Thoracic aorta (tissue), 2 donors: ENCODE data around the gene ATP2B2. TPM values are rescaled to one million over a fixed set of nuclear protein-coding genes. Genes with fewer than 3 reads are reported as not detected.

Experiments
- ATAC-seq: fragments of 150-250 bp; one replicate; pipeline ENCODE4 v1.8.0; 2017; ENCODE audit warnings: low read depth; ENCODE audit not compliant: insufficient number of reproducible peaks, low FRiP score
- DNase-seq: peaks from one replicate; pipeline ENCODE4 v3.0.0-alpha.2; 2020; ENCODE audit warnings: low spot score
- H3K27ac ChIP-seq, 2 donors: fragments of 200-600 bp; sonication (generic); 1 replicate in 1 of 2; 2 replicates in 1 of 2; pipeline ENCODE4 v1.5.1; 2016; ENCODE audit warnings: mild to moderate bottlenecking in 2 of 2, moderate library complexity in 2 of 2
- H3K27me3 ChIP-seq: fragments of 200-600 bp; sonication (generic); replicated peaks from 2 replicates; pipeline ENCODE4 v1.6.0; 2016; ENCODE audit warnings: mild to moderate bottlenecking; ENCODE audit not compliant: insufficient read depth
- H3K36me3 ChIP-seq: fragments of 200-600 bp; sonication (generic); one replicate; pipeline ENCODE4 v1.5.1; 2016
- H3K4me1 ChIP-seq, 2 donors: fragments of 200-600 bp; sonication (generic); 1 replicate in 1 of 2; 2 replicates in 1 of 2; pipeline versions ENCODE4 v1.5.1 to v1.6.0; 2016; ENCODE audit warnings: low read depth in 2 of 2, mild to moderate bottlenecking in 1 of 2; ENCODE audit not compliant: control insufficient read depth in 1 of 2
- H3K4me3 ChIP-seq: fragments of 200-600 bp; sonication (generic); 2 replicates; pipeline ENCODE4 v1.5.1; 2016; ENCODE audit warnings: mild to moderate bottlenecking
- H3K9me3 ChIP-seq: fragments of 200-600 bp; sonication (generic); 2 replicates; pipeline ENCODE4 v1.5.1; 2016
- CTCF ChIP-seq: fragments of 200-600 bp; sonication (generic); IDR thresholded peaks from one replicate; pipeline ENCODE4 v1.5.1; 2019; ENCODE audit warnings: antibody characterized with exemption
- total RNA-seq, 2 donors: library from RNA; depleted of rRNA; stranded (reverse); fragments of >200 nt; gene quantifications; one replicate each; pipeline versions ENCODE4 v1.1.0 to v1.2.3, GENCODE V29; 2016

The ATP2B2 gene
- total RNA-seq, 2 donors from 2014 or later = not detected

DNA sequence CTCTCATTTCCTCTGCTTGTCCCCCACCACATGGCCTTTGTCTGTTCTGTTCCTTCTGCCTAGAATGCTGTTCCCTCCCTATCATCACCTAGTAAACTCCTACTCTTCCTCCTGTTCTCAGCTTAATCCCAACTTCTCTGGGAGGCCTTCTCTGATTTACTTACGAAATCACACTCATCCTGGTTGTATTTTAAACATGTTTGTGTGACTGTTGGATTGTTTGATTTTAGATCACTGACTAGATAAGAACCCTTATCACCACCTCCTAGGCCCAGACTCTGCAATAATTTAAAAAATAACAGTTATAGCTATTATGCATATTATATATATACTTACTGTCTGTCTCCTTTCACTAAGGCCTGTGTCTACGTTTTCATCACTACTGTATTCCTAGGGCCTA is 26.1 kb downstream of the ATP2B2 start:
- Histone ChIP-seq H3K9me3 (no peaks in the 10 kb centered on the region), H3K4me1 (no peaks in the 10 kb centered on the region), H3K36me3 (no peaks in the 10 kb centered on the region), H3K27ac (no peak overlapping the region), H3K27me3 (no peaks in the 10 kb centered on the region), H3K4me3 (no peak overlapping the region)
- ATAC-seq = no peak
- TF ChIP-seq CTCF = no peak
- DNase-seq = no peak

DNA sequence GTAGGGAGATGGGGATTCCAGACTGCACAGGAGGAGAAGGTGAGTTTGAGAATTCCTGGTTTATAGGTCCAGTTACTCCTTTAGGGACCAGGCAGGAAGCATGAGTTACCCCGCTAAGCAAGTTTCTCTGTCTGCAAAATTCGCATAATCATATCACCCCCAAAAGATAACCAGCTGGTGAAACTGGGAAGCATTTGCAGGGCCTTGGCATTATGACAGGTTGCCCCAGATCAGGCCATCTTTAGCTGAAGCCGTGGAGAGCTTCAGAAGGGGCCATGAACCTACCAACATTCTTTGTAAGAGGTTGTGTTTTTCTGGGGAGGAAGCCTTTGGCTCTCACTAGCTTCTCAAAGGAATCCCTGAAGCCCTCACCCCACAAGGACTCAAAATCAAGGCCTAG is 29.4 kb downstream of the ATP2B2 start:
- no peak for DNase-seq
- TF ChIP-seq CTCF = no peak
- Histone ChIP-seq H3K27me3 (no peaks in the 10 kb centered on the region), H3K4me1 (no peaks in the 10 kb centered on the region), H3K27ac (no peak overlapping the region), H3K36me3 (no peaks in the 10 kb centered on the region), H3K9me3 (no peaks in the 10 kb centered on the region), H3K4me3 (no peak overlapping the region)
- no peak for ATAC-seq

DNA sequence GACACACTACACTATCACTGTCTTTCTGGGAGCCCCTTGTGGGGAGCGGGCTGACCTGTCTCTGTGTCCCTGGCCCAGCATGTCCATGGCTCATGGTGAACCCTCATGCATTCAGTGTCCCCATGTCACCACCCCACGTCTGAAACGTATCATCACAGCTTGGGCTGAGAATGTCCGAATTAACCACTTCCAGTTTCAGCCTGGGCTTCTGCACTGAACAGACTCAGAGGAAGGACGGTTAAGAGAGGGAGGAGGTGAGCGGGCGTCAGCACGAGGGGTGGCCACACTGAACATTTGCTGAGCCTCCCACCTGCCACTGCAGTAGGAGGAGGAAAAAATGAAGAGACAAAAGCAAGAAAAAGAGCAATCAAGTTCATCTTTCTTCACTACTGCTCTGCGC is 30.5 kb downstream of the ATP2B2 start:
- H3K36me3 ChIP-seq = no peaks in the 10 kb centered on the region

GRCh38 chr3:10474275-10474646 is 31.1 kb downstream of the ATP2B2 start:
- TF ChIP-seq CTCF = no peak
- Histone ChIP-seq H3K4me3 (no peak overlapping the region), H3K4me1 (no peaks in the 10 kb centered on the region), H3K27ac (no peak overlapping the region), H3K27me3 (no peaks in the 10 kb centered on the region), H3K9me3 (no peaks in the 10 kb centered on the region), H3K36me3 (no peaks in the 10 kb centered on the region)
- ATAC-seq (no peak), DNase-seq (no peak)

More for the DNA sequence above, 30.5 kb downstream of the ATP2B2 start:
- Histone ChIP-seq H3K9me3 (no peaks in the 10 kb centered on the region), H3K27me3 (no peaks in the 10 kb centered on the region), H3K4me3 (no peak overlapping the region), H3K27ac (no peak overlapping the region), H3K4me1 (no peaks in the 10 kb centered on the region)
- no peak for ATAC-seq
- no peak for DNase-seq
- no peak for TF ChIP-seq CTCF

DNA sequence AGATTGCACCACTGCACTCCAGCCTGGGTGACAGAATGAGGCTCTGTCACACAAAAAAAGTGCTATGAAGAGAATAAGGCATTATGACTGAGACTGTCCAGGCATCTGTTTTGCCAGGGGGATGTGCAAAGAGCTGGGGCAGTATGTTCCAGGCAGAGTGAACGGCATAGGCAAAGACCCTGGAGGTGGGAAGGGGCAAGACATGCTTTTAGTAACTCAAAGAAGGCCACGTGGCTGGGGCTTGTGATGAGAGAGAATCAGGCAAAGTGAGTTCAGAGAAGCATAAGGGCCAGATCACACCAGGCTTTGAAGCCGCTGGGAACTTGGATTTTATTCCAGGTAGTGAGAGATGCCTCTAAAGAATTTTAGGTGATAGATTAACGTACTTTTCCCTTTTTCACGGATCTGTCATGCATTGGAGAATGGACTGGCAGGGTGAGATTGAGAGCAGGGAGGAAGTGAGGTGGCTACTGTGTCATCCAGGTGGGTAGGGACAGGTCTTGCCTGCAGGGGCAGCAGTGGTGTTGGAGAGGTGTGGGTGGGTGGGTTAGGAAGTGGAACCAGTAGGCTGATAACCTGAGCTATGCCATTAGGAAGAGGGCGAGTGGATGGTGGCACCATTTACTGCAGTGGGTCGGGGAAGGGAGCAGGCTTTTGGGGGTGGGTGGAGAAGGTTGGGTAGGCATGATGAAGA is 31.7 kb downstream of the ATP2B2 start:
- no peak overlapping the region for H3K4me3 ChIP-seq
- H3K27me3 ChIP-seq = no peaks in the 10 kb centered on the region
- no peak overlapping the region for H3K27ac ChIP-seq
- ATAC-seq = no peak
- H3K9me3 ChIP-seq = no peaks in the 10 kb centered on the region
- no peak for DNase-seq
- TF ChIP-seq CTCF = no peak
- no peaks in the 10 kb centered on the region for H3K36me3 ChIP-seq
- H3K4me1 ChIP-seq = no peaks in the 10 kb centered on the region
